ENCODE data around the gene BCL2.

Gene BCL2

GRCh38 chr18:63309422-63309821 is 10.1 kb downstream of the BCL2 start:
- no peak for DNase-seq (ENCODE audit: low spot score)

- DNase-seq (ENCODE audit: low spot score), result no peak
Observed at GRCh38 chr18:63307551-63308200, 11.9 kb downstream of the BCL2 start.

- no peak for DNase-seq (ENCODE audit: low spot score)
Observed at GRCh38 chr18:63306819-63307550, 12.6 kb downstream of the BCL2 start.

- DNase-seq (ENCODE audit: low spot score), result no peak
Observed at GRCh38 chr18:63306249-63306648, 13.3 kb downstream of the BCL2 start.

- DNase-seq (ENCODE audit: low spot score), result no peak
Observed at GRCh38 chr18:63303547-63303946, 16.0 kb downstream of the BCL2 start.

GRCh38 chr18:63302636-63303405 is 16.7 kb downstream of the BCL2 start:
- no peak for DNase-seq (ENCODE audit: low spot score)

- no peak for DNase-seq (ENCODE audit: low spot score)
Observed at GRCh38 chr18:63302220-63302619, 17.3 kb downstream of the BCL2 start.

GRCh38 chr18:63301434-63301833 is 18.1 kb downstream of the BCL2 start:
- DNase-seq (ENCODE audit: low spot score), result no peak

- DNase-seq (ENCODE audit: low spot score), result no peak
Observed at GRCh38 chr18:63299837-63300745, 19.5 kb downstream of the BCL2 start.

GRCh38 chr18:63298400-63299365 is 20.9 kb downstream of the BCL2 start:
- no peak for DNase-seq (ENCODE audit: low spot score)

GRCh38 chr18:63297687-63298399 is 21.7 kb downstream of the BCL2 start:
- DNase-seq (ENCODE audit: low spot score), result no peak

GRCh38 chr18:63293935-63294334 is 25.6 kb downstream of the BCL2 start:
- no peak for DNase-seq (ENCODE audit: low spot score)

GRCh38 chr18:63292831-63293683 is 26.5 kb downstream of the BCL2 start:
- DNase-seq (ENCODE audit: low spot score), result no peak

- no peak for DNase-seq (ENCODE audit: low spot score)
Observed at GRCh38 chr18:63291278-63291677, 28.3 kb downstream of the BCL2 start.

- no peak for DNase-seq (ENCODE audit: low spot score)
Observed at GRCh38 chr18:63290821-63291200, 28.8 kb downstream of the BCL2 start.

GRCh38 chr18:63290166-63290820 is 29.3 kb downstream of the BCL2 start:
- no peak for DNase-seq (ENCODE audit: low spot score)

- no peak for DNase-seq (ENCODE audit: low spot score)
Observed at GRCh38 chr18:63288311-63288710, 31.3 kb downstream of the BCL2 start.

GRCh38 chr18:63287691-63288220 is 31.8 kb downstream of the BCL2 start:
- no peak for DNase-seq (ENCODE audit: low spot score)
